Measurements from ENCODE around the gene ACAD11. TPM values are rescaled to one million over a fixed set of nuclear protein-coding genes. Genes with fewer than 3 reads are reported as not detected.
A peak's percentile ranks its signal among the peaks of the same experiment; 100 is the strongest.

Gene ACAD11
- total and polyA plus RNA-seq, 9 of the 15 experiments (the other 6 are each of a cell fraction or from before 2014, with no cell fraction given): 1.3 to 8.4 (median 4.0) TPM

- CTCF ChIA-PET (ENCODE audit: low intra/inter-chr PET ratio): interaction anchor here (3.1 kb wide), 1 partner anchor 106 kb away, joined by 49 read pairs; no protein-coding TSS in a partner anchor
- Histone ChIP-seq H3K9me1 (ENCODE audit: control insufficient read depth, insufficient read depth, low read length) (no peaks in the 10 kb centered on the region), H3K9me3 (replicated peaks; ENCODE audit: control insufficient read depth, insufficient read depth, low read depth, low read length) (no peaks in the 10 kb centered on the region), H3K36me3 (ENCODE audit: control insufficient read depth, insufficient read depth, low read length) (peaks cover 4% of the 10 kb centered on the region; the same call in 1 of the 3 replicates), H3K27me3 (ENCODE audit: control insufficient read depth in 2 of 2, insufficient read depth in 2 of 2, low read length in 2 of 2) (no peaks in the 10 kb centered on the region), H3K4me2 (ENCODE audit: insufficient read depth, low read length) (no peak overlapping the region), H2AFZ (ENCODE audit: low read depth, low read length) (peak overlapping the region; percentile 60), H3K4me1 (replicated peaks in 1 of 2; ENCODE audit: control insufficient read depth in 2 of 2, insufficient read depth in 2 of 2, low read length in 2 of 2) (no peaks in the 10 kb centered on the region), H3K27ac (ENCODE audit: extremely low read depth, low read depth, low read length) (peak overlapping the region; percentile 46; the same call in 1 of the 3 replicates), H3K79me2 (ENCODE audit: control insufficient read depth, insufficient read depth, low read length) (no peaks in the 10 kb centered on the region), H4K20me1 (replicated peaks; ENCODE audit: control insufficient read depth, insufficient read depth, low read length) (no peaks in the 10 kb centered on the region), H3K9ac (ENCODE audit: insufficient read depth in 1 of 2, low read depth in 2 of 2, low read length in 2 of 2) (no peak overlapping the region), H3K4me3 (no peak overlapping the region)
- WGBS (ENCODE audit: insufficient coverage, low coverage, missing lambda C conversion rate): 74% methylated on average over 3 of the region's 3 CpGs
- POLR2A ChIA-PET: interaction anchor here (1.0 to 1.1 kb wide), 2 partner anchors 25 to 123 kb away, joined by 3 read pairs; partner anchors contain the start of gene ACAD11
- FAIRE-seq: peak; percentile 11
- no peak for TF ChIP-seq HMG20B (CRISPR knock-in tag; IDR thresholded peaks at IDR 0.05)
- TF ChIP-seq DACH1 (IDR thresholded peaks at IDR 0.05; ENCODE audit: partially characterized antibody): no peak
- no peak for TF ChIP-seq NCOA4 (IDR thresholded peaks at IDR 0.05; ENCODE audit: partially characterized antibody)
- 0 out of 2 replicates have a peak, but pooled peaks have one; percentile 30 for TF ChIP-seq ZNF592 (IDR thresholded peaks at IDR 0.05)
- TF ChIP-seq, protein P1, sequence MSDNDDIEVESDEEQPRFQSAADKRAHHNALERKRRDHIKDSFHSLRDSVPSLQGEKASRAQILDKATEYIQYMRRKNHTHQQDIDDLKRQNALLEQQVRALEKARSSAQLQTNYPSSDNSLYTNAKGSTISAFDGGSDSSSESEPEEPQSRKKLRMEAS (CRISPR knock-in tag; IDR thresholded peaks at IDR 0.05): 0 out of 2 replicates have a peak, but pooled peaks have one; percentile 3
- no peak for TF ChIP-seq ZSCAN29 (IDR thresholded peaks at IDR 0.05)
- TF ChIP-seq ZBTB17 (CRISPR knock-in tag; IDR thresholded peaks at IDR 0.05): no peak
- peak in 2 of 3 experiments; percentile 15 to 19; a peak in 1 of 6 replicates for TF ChIP-seq CTCF (IDR thresholded peaks at IDR 0.05 in 2 of 3, conservative IDR thresholded peaks at IDR 0.05 in 1 of 3; ENCODE audit: insufficient read depth in 2 of 3, low read depth in 1 of 3, low read length in 3 of 3)
- BruUV-seq (replicated peaks): no TSS peak
- intact Hi-C loops (cut with micrococcal nuclease): loop anchor here (1.0 to 5.0 kb wide), 2 partner anchors 106 to 184 kb away; no protein-coding TSS in a partner anchor
- peak in 2 of 4 experiments; percentile 6 to 7 for DNase-seq (ENCODE audit: extremely low read depth in 1 of 4, low spot score in 3 of 4)
- ATAC-seq: peak; percentile 69
- in situ Hi-C loops (cut with MboI): no loop called here
These were observed 123.0 kb downstream of the ACAD11 start for GRCh38 chr3:132536442-132537153.
